ENCODE results near the gene ALK. TPM values are rescaled to one million over a fixed set of nuclear protein-coding genes. Genes with fewer than 3 reads are reported as not detected.

ALK gene
- total RNA-seq, 1 experiment from 2014 or later: not detected

GRCh38 chr2:29284671-29285070 is 636.7 kb downstream of the ALK start:
- H2BK15ac ChIP-seq (ENCODE audit: low read depth, low read length): no peak overlapping the region
- H2BK120ac ChIP-seq (ENCODE audit: low read depth, low read length, poor library complexity, severe bottlenecking): no peak overlapping the region
- Mint-ChIP-seq H3K4me1 (peaks cover 26 to 31% of the 10 kb centered on the region in 2 experiments), H3K36me3 (ENCODE audit: insufficient read depth in 1 of 3, low read depth in 3 of 3) (peaks cover 2 to 5% (median 2%) of the 10 kb centered on the region in 3 experiments; a peak in 3 of 7 replicates), H3K27ac (no peak overlapping the region), H3K27me3 (ENCODE audit: low read depth) (peaks cover 5% of the 10 kb centered on the region), H3K9me3 (peaks cover 3 to 8% of the 10 kb centered on the region in 2 experiments; a peak in 2 of 5 replicates), H3K4me3 (no peak overlapping the region)
- no peak overlapping the region for H3K18ac ChIP-seq (ENCODE audit: insufficient read length, low read depth, low read length)
- H2AK5ac ChIP-seq (ENCODE audit: insufficient read length, low read length): no peak overlapping the region
- no CpG with 5 or more reads among the region's 10 CpGs for WGBS (ENCODE audit: extremely low coverage, insufficient read length, low lambda C conversion rate)
- no peak overlapping the region for H4K5ac ChIP-seq (ENCODE audit: insufficient read length, low read depth, low read length)
- DNase-seq: no peak
- no peak overlapping the region for H3K23ac ChIP-seq (ENCODE audit: insufficient read length, low read depth, low read length)
- H3K9me3 ChIP-seq (ENCODE audit: control insufficient read depth, low read depth, low read length): no peaks in the 10 kb centered on the region
- H2BK5ac ChIP-seq (ENCODE audit: insufficient read length, low read length): no peak overlapping the region
- no peak overlapping the region for H3K27ac ChIP-seq (ENCODE audit: insufficient read length, low read depth, low read length)
- H3K79me2 ChIP-seq (ENCODE audit: insufficient read depth, low read length): no peaks in the 10 kb centered on the region
- H2BK20ac ChIP-seq (ENCODE audit: low read depth, low read length, poor library complexity, severe bottlenecking): no peak overlapping the region
- no peak overlapping the region for H3T11ph ChIP-seq (ENCODE audit: low read length)
- H2AFZ ChIP-seq (ENCODE audit: low read length): no peak overlapping the region
- no peak overlapping the region for H3K56ac ChIP-seq (ENCODE audit: insufficient read length, low read depth, low read length)
- H3K14ac ChIP-seq (ENCODE audit: insufficient read depth, low read length): no peak overlapping the region
- no peak overlapping the region for H2BK12ac ChIP-seq (ENCODE audit: insufficient read length, low read depth, low read length)
- H3K27me3 ChIP-seq (ENCODE audit: insufficient read depth, low read length): no peaks in the 10 kb centered on the region
- H3K4me2 ChIP-seq (ENCODE audit: insufficient read depth, insufficient read length, low read length): no peak overlapping the region
- no peaks in the 10 kb centered on the region for H3K23me2 ChIP-seq (ENCODE audit: insufficient read length, low read depth, low read length, poor library complexity, severe bottlenecking)
- no peaks in the 10 kb centered on the region for H3K79me1 ChIP-seq (ENCODE audit: insufficient read depth, low read depth, low read length, poor library complexity, severe bottlenecking)
- no peaks in the 10 kb centered on the region for H3K4me1 ChIP-seq (ENCODE audit: insufficient read depth, low read length)
- H4K8ac ChIP-seq (replicated peaks; ENCODE audit: insufficient read length, low read depth, low read length): no peak overlapping the region
- no peak overlapping the region for H3K9ac ChIP-seq (ENCODE audit: extremely low read depth, insufficient read length, low read length)
- TF ChIP-seq CTCF (conservative IDR thresholded peaks at IDR 0.05): no peak
- no peaks in the 10 kb centered on the region for H4K20me1 ChIP-seq (ENCODE audit: control insufficient read depth, insufficient read depth, insufficient read length)
- H3K4ac ChIP-seq (ENCODE audit: low read depth, low read length): no peak overlapping the region
- no peak overlapping the region for H4K91ac ChIP-seq (ENCODE audit: insufficient read length, low read depth, low read length)
